Parathyroid adenoma (tissue), 2 donors: Measurements from ENCODE around the gene KRT82.

Source experiments
- H2AFZ ChIP-seq: fragments of 300-600 bp; sonication (generic); one replicate; pipeline ENCODE4 v1.7.0; 2017; ENCODE audit warnings: antibody characterized with exemption, mild to moderate bottlenecking
- H3K27ac ChIP-seq: fragments of 300-600 bp; sonication (generic); one replicate; pipeline ENCODE4 v1.7.0; 2017
- H3K27me3 ChIP-seq: fragments of 300-600 bp; sonication (generic); one replicate; pipeline ENCODE4 v1.7.0; 2017; ENCODE audit warnings: low read length; ENCODE audit not compliant: control insufficient read depth, insufficient read depth
- H3K36me3 ChIP-seq: fragments of 300-600 bp; sonication (generic); one replicate; pipeline ENCODE4 v1.7.0; 2017; ENCODE audit warnings: low read length; ENCODE audit not compliant: control insufficient read depth, insufficient read depth
- H3K4me1 ChIP-seq: fragments of 300-600 bp; sonication (generic); one replicate; pipeline ENCODE4 v1.7.0; 2017; ENCODE audit warnings: control low read depth
- H3K4me2 ChIP-seq: fragments of 300-600 bp; sonication (generic); one replicate; pipeline ENCODE4 v1.7.0; 2017; ENCODE audit warnings: low read length
- H3K4me3 ChIP-seq: fragments of 300-600 bp; sonication (generic); one replicate; pipeline ENCODE4 v1.7.0; 2017; ENCODE audit warnings: low read depth, low read length
- H3K79me2 ChIP-seq: fragments of 300-600 bp; sonication (generic); one replicate; pipeline ENCODE4 v1.7.0; 2017; ENCODE audit warnings: control low read depth
- H3K9ac ChIP-seq: fragments of 300-600 bp; sonication (generic); one replicate; pipeline ENCODE4 v1.7.0; 2017; ENCODE audit warnings: mild to moderate bottlenecking
- H3K9me3 ChIP-seq: fragments of 300-600 bp; sonication (generic); one replicate; pipeline ENCODE4 v1.7.0; 2017; ENCODE audit warnings: low read length; ENCODE audit not compliant: control insufficient read depth
- TF ChIP-seq, protein P1 (sequence below): fragments of 300-600 bp; sonication (generic); IDR thresholded peaks from one replicate; pipeline ENCODE4 v1.7.0; 2017; ENCODE audit warnings: antibody characterized with exemption, mild to moderate bottlenecking
- donor health status: primary hyperparathyroidism.

The KRT82 gene

DNA sequence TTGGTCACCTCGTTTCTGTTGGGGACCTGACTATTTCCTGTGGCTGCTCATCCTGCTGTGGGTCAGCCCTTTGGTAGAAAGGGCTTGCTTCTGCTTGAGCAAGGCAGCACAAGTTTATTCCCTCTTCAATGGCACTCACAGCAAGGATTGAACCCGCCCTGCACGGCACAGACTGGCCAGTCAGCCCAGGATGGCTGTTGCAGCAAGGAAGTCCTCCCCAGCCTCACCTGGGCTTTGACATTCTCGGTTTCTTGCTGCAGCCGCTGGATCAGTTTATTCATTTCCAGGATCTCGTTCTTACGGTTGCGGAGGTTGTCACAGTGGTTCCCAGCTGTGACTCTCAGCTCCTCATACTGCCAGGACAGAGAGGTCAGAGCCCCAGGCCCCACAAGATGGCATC is 9.5 kb downstream of the KRT82 start:
- Histone ChIP-seq H3K4me2 (no peak overlapping the region), H3K27ac (no peak overlapping the region), H2AFZ (no peak overlapping the region), H3K9me3 (no peaks in the 10 kb centered on the region), H3K4me1 (peaks cover under 1% of the 10 kb centered on the region), H3K27me3 (no peaks in the 10 kb centered on the region), H3K36me3 (no peaks in the 10 kb centered on the region), H3K9ac (no peak overlapping the region), H3K79me2 (no peaks in the 10 kb centered on the region), H3K4me3 (no peak overlapping the region)
- TF ChIP-seq, protein P1, sequence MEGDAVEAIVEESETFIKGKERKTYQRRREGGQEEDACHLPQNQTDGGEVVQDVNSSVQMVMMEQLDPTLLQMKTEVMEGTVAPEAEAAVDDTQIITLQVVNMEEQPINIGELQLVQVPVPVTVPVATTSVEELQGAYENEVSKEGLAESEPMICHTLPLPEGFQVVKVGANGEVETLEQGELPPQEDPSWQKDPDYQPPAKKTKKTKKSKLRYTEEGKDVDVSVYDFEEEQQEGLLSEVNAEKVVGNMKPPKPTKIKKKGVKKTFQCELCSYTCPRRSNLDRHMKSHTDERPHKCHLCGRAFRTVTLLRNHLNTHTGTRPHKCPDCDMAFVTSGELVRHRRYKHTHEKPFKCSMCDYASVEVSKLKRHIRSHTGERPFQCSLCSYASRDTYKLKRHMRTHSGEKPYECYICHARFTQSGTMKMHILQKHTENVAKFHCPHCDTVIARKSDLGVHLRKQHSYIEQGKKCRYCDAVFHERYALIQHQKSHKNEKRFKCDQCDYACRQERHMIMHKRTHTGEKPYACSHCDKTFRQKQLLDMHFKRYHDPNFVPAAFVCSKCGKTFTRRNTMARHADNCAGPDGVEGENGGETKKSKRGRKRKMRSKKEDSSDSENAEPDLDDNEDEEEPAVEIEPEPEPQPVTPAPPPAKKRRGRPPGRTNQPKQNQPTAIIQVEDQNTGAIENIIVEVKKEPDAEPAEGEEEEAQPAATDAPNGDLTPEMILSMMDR = no peak

GRCh38 chr12:52395761-52396434 is 10.2 kb downstream of the KRT82 start:
- TF ChIP-seq, protein P1 = no peak
- Histone ChIP-seq H3K27ac (no peak overlapping the region), H3K4me3 (no peak overlapping the region), H3K4me1 (peaks cover 6% of the 10 kb centered on the region), H3K4me2 (no peak overlapping the region), H2AFZ (no peak overlapping the region), H3K27me3 (no peaks in the 10 kb centered on the region), H3K36me3 (no peaks in the 10 kb centered on the region), H3K9me3 (no peaks in the 10 kb centered on the region), H3K9ac (no peak overlapping the region), H3K79me2 (no peaks in the 10 kb centered on the region)

DNA sequence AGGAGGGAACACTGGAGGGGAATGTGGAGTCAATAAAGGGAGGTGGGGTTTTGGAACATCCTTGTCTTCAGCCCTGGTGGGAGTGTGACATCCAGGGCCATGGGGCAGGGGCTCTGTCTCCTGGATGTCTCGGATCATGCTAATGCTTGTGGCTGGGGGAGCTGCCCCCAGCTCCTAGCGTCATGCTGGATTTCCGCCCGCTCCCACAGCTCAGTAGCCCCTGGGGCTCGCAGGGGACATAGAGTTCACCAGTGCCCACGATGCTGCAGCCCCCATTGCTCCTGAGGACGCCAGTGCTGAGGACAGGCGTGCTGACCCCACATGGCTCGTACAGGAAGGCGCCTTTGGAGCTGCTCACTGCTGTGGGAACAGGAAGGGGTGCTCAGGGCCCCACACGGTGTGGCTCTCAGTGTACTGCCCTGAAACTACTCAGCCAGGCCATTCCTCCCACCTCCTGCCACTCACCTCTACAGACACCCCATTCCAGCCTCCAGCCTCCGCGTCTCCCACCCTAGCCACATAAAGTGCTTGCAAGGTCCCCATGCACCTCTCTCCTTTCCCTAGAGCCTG is 11.2 kb downstream of the KRT82 start:
- no peak overlapping the region for H3K4me3 ChIP-seq
- H3K36me3 ChIP-seq = no peaks in the 10 kb centered on the region
- H3K4me2 ChIP-seq = no peak overlapping the region
- H3K27ac ChIP-seq = no peak overlapping the region
- TF ChIP-seq, protein P1 = no peak
- no peak overlapping the region for H2AFZ ChIP-seq
- H3K4me1 ChIP-seq = peaks cover 9% of the 10 kb centered on the region
- H3K9ac ChIP-seq = no peak overlapping the region
- no peaks in the 10 kb centered on the region for H3K9me3 ChIP-seq
- H3K79me2 ChIP-seq = no peaks in the 10 kb centered on the region
- no peaks in the 10 kb centered on the region for H3K27me3 ChIP-seq

- H3K4me1 ChIP-seq = peaks cover 17% of the 10 kb centered on the region
- no peaks in the 10 kb centered on the region for H3K27me3 ChIP-seq
- H3K4me2 ChIP-seq = no peak overlapping the region
- H3K4me3 ChIP-seq = no peak overlapping the region
- H3K27ac ChIP-seq = no peak overlapping the region
- no peaks in the 10 kb centered on the region for H3K79me2 ChIP-seq
- H3K36me3 ChIP-seq = no peaks in the 10 kb centered on the region
- no peak overlapping the region for H3K9ac ChIP-seq
- H3K9me3 ChIP-seq = no peaks in the 10 kb centered on the region
- TF ChIP-seq, protein P1 = no peak
- no peak overlapping the region for H2AFZ ChIP-seq
Measured at GRCh38 chr12:52392465-52393007, 13.6 kb downstream of the KRT82 start.

- Histone ChIP-seq H3K79me2 (no peaks in the 10 kb centered on the region), H2AFZ (no peak overlapping the region), H3K9me3 (no peaks in the 10 kb centered on the region), H3K4me1 (peaks cover 17% of the 10 kb centered on the region), H3K36me3 (no peaks in the 10 kb centered on the region), H3K27ac (no peak overlapping the region), H3K9ac (no peak overlapping the region), H3K4me2 (no peak overlapping the region), H3K27me3 (no peaks in the 10 kb centered on the region), H3K4me3 (no peak overlapping the region)
- TF ChIP-seq, protein P1 = no peak
Measured at GRCh38 chr12:52391618-52392002, 14.5 kb downstream of the KRT82 start.
